HUDEP-2 (cell line): ENCODE measurements around the gene MTARC1.

Source experiments
- DNase-seq, 76 experiments: peaks; one replicate each; lab custom pipeline; 2025; ENCODE audit not compliant: unreplicated experiment in 76 of 76; lab: John Stamatoyannopoulos, UW

Gene MTARC1

DNA sequence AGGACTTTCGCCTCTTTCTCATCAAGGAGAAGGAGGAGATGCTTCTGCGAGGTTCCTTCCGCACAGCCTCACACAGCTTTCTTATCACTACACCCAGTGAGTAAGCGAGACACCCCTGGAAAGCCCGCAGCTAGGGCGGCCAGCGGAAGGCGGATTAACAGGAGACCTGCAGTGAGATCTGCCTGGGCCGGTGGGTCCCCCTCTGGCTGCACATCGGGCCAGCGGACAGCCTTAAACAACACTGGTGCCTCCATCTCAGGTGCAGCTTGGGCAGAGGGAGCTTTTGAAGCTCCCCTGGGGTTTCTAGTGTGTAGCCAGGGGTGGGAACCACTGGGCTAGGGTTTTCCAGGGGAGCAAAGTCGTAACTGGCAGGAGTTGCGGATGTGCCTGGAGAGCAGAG, 17.5 kb upstream of the MTARC1 start:
- no peak for DNase-seq

DNA sequence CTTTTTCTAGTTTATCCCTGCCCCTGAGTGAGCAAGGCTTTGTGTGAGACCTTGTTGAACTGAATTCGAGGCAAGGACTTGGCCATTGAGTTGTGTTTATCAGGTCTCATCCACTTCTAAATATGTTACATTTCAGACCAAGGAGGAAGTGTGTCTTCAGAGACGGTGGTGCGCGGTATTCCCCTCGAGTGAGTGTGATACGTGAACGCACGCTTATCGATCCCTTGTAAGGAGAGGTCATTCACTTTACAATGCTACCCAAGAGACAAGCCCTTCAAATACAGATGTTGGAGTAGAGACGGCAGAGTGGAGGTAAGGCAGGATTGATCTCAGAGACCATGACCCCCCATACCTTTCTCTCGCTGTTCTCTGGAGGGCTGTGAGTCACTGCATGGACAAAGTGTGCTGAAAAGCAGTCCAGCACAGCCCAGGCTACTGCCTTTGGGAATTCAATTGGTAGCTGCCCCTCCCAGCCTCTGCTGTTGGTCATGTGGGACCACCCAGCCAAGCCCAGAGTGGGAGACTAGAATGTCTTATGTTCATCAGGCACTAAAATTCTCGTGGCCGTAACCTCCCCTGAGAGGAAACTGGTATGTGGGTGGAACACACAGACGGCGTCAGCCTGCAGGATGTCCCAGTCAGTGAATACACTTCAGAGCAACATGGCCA, 16.3 kb upstream of the MTARC1 start:
- no peak for DNase-seq

DNA sequence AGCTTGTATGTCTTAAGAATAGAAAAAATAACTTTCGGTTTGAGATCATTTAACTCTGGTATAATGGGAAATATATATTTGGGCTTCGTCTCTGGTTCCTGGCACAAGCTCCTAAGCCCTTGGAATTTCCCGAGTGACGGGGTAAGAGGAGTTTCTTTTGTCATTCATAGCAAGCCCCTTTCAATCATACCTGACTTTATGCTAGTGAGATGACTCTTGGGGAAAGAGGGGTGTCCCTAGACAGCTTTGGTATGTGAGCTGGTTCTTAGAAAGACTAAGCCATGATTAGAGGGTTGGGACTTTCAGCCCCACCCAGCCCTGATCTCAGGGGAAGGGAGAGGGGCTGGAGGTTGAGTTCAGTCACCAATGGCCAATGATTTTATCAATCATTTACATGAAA, 13.9 kb upstream of the MTARC1 start:
- no peak for DNase-seq

DNA sequence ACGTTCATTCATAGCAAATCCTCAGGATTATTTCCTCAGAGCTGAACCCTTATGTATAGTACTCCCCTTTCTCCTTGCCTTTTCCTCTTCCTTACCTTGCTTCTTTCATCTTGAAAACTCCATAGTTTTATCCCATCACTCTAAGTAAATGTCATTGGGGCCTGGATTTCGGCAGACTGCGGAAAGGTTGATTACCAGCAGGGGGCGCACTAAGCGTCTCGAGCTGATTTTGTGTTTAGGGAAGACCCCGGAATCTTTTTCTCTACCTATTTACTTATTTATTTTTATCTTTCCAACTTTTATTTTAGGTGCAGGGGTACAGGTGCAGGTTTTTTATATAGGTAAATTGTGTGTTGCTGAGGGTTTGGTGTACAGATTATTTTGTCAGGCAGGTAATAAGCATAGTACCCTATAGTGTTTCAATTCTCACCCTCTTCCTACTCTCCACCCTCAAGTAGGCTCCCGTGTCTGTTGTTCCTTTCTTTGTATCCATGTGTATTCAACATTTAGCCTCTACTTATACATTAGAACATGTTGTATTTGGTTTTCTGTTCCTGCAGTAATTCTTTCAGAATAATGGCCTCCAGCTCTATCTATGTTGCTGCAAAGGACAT, 11.4 kb upstream of the MTARC1 start:
- DNase-seq, result peak in 21 of 76 experiments; percentile 0 to 53 (median 11)

DNA sequence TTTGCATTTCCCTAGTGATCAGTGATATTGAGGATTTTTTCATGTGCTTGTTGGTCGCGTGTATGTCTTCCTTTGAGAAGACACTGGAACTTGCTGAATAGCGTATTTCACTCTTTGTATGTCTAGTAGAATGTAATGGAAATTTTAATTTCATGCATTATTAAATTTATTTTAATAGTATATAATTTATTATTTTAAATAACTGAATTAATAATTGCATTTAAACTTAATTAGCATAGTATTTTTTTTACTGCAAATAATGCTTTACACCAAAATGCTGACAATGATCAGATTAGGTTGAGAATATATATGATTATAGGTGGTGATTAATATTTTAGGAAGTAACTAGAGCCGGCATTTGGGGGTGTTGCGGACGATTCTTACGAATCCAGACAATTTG, 10.5 kb upstream of the MTARC1 start:
- no peak for DNase-seq

DNA sequence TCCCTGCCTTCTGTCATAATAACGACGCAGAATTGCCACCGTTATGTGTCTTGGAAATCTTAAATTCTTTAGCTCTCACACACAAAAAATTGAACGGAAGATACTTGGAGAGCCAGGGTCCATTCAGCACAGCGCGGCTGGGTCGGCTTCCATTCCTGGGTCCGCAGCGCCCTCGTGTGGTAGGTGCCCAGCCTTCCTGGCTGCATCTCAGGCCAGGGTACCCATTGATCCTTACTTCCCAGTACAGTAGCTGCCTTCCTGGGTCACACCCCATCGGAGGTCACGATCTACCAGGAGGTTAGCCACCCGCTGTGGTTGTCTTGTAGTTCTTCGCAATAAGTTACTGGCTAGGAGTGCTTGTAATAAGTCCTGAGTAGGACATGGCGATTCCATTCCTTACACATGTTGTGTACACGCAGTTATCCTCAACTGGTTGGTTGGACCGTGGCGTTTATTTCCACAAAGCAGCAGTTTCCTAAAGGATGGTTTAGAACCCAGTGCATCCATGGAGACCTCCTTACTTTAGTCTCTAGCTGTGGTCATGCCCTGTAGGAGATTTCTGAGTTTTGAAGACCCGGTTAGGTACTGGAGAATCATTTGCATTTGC, 9.9 kb upstream of the MTARC1 start:
- DNase-seq, result peak in 62 of 76 experiments; percentile 2 to 72 (median 42)

DNA sequence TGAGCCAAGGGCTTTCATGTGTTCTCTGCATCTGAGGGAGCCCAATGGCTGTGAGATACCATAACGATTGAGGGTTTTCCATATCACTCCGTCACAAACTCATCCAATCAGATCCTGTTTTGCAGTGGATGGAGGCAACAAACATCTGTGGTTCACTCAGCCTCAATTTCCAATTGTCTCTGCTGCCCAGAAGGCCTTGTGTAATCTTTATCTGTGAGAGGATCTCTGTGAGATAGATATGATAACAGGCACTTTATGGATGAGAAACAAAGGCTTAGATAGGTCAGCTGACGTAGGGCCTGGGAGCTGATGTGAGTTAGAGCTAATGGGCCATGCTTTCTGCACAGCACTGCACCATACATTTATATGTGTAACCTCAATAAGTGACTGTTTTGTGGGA, 3.3 kb upstream of the MTARC1 start:
- DNase-seq, result no peak

DNA sequence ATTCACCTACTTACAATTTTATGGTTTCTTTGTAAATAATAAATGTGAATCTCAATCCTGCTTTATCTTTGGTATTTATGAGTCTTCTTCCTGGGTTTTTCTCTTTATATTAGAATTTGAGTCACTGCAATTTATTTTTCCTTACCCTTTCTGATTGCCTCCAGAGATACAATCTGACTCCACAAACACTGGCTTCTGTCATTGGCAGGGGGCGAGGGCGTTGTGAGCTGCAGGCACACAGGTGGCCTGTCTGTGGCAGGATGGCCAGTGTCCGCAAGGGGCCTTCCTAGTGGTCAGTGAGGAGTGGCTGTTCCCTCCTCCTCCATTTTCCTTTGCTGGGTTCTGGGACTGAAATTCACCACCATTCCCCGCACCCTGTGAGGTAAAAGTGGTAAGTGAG, 2.0 kb upstream of the MTARC1 start:
- DNase-seq, result no peak

DNA sequence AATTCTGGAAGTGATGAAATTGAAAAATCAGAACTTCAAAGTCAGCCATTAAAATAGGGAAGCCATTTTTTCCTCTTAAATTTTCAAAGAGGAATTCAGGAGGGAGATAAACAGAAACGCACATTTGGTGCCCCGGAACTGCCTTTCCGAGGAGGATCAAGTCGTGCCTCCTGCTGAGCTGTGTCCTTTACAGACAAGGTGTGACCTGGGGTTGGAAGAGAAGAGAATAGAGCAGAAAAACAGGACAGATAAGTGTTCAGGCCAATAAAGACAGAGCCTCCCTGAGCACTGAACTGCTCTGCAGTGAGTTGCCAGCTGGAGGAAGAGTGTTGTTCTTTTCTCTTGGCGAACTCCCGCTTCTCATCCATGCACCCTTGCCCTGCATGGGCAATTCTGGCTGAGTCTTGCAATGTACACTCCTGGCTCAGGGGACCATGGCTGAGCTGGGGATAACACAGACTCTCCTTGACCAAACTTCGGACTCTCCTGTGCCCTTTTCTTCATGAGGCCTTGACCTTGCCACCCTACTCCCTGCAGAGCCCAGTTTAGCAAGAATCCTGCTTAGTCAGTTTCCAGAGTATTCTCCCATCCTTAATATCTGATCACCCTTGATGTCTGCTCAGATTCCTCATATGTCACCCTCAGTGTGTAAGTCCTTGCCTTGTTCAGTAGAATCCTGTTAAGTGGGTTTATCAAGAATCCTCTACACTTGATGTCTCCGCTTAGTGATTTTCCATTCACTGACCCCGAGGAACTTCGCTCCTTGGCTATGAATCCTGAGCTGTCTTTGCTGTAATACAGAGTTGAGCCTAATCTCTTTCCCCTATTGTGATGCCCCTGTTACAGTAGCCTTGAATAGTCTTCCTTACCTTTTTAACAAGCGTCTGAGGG, 1.3 kb upstream of the MTARC1 start:
- no peak for DNase-seq

DNA sequence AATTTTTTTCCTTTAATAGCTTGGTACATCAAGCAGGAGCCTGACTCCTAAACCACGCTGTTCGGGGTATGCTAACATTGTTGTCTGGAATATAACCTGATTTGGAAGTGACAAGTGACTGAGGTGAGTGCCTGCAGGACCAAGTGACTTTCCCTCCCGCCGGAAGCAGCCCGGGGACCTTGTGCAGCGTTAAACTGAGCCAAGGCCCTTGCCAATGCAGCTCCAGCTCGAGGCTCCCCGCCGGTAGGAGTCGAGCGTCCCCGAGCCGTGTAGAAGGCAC, 716 bp upstream of the MTARC1 start:
- no peak for DNase-seq

DNA sequence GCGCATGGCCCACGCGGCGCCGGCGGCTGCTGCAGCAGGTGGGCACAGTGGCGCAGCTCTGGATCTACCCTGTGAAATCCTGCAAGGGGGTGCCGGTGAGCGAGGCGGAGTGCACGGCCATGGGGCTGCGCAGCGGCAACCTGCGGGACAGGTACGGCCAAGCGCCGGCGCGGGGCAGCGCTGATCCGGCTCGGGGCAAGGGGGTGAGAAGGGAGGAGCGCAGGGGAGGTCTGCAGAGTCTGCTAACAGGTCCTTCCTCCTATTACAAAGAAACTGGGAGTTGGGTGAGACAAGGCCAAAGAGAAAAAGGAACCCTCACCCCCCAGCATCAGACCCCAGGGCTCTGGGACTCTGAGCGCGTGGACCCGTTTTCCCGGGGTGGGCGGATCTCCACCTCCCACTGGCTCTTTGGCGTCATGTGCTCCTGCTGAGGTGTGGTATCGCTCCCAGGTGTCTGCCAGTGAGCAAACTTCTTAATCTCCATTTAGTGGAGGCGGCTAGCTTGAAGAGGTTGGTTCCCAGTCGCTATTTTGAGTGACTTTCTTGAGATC, 431 bp downstream of the MTARC1 start:
- DNase-seq, result no peak

DNA sequence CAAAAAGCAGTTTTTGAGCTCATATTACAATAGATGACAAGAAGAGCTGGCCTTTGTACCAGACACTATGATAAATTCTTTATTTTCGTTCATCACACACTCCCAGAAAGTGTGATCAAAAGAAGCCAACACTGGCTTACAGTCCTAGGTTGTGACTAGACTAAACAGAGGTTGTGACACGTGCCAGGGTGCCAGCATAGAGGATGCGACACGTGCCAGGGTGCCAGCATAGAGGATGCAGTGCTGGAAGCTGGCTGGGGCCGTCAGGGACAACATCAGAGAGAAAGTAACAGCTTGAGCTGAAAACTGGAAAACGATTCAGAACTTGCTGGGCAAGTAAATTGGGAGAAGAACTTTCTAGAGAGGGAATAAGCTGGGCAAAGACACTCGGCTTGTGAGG, 2.2 kb downstream of the MTARC1 start:
- DNase-seq, result no peak

DNA sequence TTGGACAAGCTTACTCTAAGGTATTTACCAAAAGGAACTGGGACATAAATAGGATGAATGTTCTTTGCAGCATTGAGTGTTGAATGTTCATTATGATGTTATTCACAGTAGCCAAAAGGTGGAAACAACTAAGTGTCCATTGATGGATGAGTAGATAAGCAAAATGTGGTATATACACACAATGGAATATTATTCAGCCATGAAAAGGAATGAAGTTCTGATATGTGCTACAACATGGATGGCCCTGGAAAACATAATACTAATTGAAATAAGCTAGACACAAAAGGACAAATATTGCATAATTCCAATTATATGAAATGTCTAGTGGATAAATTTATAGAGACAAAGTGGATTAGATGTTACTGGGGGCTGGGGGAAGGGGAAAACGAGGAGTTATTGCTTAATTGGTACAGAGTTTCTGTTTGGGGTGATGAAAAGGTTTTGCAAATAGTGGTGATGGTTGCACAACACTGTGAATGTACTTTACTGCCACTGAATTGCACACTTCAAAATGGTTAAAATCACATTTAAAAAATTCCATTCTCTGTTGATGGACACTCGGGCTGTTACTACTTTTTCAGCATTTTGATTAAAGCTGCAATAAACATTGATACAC, 2.9 kb downstream of the MTARC1 start:
- DNase-seq, result no peak

DNA sequence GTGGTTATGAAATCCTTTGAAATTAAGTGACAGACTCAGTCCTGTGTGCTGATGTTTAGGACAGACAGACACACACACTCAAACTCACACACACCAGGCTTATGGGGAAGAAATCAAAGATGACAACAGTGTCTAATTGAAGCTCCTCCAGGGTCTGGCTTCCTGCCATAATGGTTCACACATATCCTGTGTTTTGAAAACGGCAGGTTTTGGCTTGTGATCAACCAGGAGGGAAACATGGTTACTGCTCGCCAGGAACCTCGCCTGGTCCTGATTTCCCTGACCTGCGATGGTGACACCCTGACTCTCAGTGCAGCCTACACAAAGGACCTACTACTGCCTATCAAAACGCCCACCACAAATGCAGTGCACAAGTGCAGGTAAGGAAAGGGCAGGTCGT, 4.6 kb downstream of the MTARC1 start:
- DNase-seq, result no peak

DNA sequence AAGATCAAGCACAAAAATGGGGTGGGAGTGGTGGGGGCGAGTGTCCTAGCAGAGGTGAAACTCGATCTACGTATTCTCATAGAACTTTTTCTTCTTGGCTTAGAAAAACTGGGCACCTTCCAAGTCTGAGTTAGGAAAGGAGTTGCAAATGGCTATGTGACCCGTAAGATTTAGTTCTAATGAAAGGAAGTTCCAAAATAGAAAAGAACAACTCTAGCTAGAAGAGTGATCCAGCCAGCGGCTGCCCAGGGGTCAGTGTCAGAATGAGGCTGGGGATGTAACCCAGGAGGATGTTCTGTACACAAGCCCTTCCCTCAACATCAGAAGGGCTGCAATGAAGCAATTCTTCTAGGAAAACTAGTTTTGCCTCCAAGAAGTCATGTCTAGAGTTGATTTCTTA, 5.2 kb downstream of the MTARC1 start:
- DNase-seq, result no peak

DNA sequence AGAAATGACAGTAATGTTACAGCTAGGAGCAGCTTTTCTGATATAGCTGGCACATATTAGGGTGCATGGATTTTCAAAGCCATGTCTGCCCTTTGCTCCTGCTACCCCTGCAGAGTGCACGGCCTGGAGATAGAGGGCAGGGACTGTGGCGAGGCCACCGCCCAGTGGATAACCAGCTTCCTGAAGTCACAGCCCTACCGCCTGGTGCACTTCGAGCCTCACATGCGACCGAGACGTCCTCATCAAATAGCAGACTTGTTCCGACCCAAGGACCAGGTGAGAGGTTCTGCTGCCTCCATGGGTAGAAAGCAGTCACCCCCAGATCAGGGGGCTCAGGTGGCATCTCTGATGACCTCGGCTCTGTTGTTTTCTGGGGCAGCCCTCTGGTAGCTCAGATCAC, 9.8 kb downstream of the MTARC1 start:
- no peak for DNase-seq

DNA sequence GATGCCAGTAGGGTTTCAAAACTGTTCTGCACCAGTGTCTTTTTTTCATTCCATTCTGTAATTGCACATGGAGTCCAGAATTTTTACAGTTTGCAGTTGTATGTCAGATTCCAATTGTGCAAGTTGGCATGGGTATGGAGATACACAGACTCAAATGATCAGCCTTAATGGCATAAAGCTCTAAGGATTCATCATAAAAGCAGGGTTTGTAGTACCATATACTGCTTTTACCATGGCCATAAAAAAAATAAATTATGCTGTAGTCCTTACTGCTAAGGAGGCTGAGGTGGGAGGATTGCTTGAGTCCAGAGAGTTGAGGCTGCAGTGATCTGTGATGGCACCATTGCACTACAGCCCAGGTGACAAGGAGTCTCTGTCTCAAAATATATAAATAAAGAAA, 10.3 kb downstream of the MTARC1 start:
- DNase-seq, result no peak

DNA sequence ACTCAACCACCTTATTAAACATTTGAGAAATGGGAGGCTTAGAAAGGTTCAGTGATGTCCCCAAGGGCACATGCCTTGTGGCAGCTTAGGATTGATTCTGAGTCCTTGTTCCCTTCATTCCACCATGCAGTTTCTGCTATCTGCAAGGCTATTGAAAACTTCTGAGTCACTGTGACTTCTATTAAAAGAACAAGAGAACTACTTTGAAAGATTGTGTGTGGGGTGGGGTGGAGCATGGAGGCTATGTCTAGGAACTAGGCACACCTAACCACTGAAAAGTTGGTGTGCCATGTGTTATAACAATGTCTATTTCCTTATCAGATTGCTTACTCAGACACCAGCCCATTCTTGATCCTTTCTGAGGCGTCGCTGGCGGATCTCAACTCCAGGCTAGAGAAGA, 10.8 kb downstream of the MTARC1 start:
- DNase-seq, result no peak

DNA sequence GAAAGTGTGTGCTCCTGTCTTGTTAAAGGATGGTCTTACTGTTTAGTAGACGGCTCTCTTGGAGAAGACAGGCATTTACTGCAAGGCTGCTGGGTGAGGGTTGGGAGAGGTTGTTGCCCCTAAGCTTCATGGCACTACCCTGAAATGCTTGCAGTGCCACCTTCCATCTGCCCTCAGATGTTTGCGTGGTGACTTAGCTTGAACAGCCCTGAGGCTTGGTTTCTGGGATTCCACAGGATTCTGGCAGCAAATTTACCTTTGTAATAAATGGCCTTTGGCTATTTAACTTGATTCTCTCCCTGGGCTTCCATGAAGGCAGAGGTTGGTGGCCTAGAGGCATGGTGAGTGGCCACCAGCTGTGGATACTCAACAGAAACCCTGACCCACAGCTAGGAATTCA, 11.6 kb downstream of the MTARC1 start:
- no peak for DNase-seq

DNA sequence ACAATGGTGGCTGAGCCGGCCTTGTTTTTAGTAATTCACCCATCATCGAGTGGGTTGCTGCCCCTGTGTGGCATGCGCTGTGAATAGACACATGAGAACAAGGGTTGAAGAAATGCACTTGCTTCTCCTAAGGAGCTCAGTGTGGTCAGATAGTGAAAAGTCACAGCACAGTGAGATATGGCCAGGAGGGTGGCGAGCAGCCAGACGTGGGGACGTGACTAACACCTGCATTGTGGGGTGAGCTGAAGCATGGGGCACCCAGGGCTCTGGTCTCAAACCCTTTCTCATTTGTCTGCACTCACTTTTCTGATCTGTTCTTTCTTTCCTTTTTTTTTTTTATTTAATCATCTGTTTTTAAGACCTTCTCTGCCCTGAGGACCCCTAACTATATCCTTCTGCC, 13.5 kb downstream of the MTARC1 start:
- DNase-seq, result no peak
